Activated B cell treated with CpG ODN at 0.5 μM for 24 hours (primary cell): Measurements from ENCODE around the gene IPMK. TPM values are rescaled to one million over a fixed set of nuclear protein-coding genes. Genes with fewer than 3 reads are reported as not detected.

Experiments
- ATAC-seq: fragments of 200-7000 bp; cut with Tn5 transposase; one replicate; pipeline ENCODE4 v1.10.0; 2021; ENCODE audit warnings: low read depth, mild to moderate bottlenecking, moderate library complexity
- CTCF ChIA-PET: fragments of 350-600 bp; sonication (Branson Sonifier 250); formaldehyde crosslinking; loops from one replicate; lab custom pipeline; 2021; ENCODE audit warnings: antibody characterized with exemption; lab: Charles Lee
- POLR2A ChIA-PET: fragments of 350-600 bp; sonication (Branson Sonifier 250); formaldehyde crosslinking; loops from one replicate; lab custom pipeline; 2021; ENCODE audit warnings: antibody characterized with exemption; lab: Charles Lee
- DNase-seq: peaks from one replicate; pipeline ENCODE4 v3.0.0; 2022
- H3K27ac Mint-ChIP-seq: one replicate; pipeline ENCODE4 v1.8.0; 2020; ENCODE audit warnings: mixed read lengths
- H3K27me3 Mint-ChIP-seq: one replicate; pipeline ENCODE4 v1.8.0; 2021; ENCODE audit warnings: mixed read lengths
- H3K36me3 Mint-ChIP-seq: one replicate; pipeline ENCODE4 v1.8.0; 2021; ENCODE audit warnings: low read depth, mixed read lengths
- H3K4me1 Mint-ChIP-seq: one replicate; pipeline ENCODE4 v1.8.0; 2021; ENCODE audit warnings: mixed read lengths
- H3K4me3 Mint-ChIP-seq: one replicate; pipeline ENCODE4 v1.8.0; 2020; ENCODE audit warnings: mild to moderate bottlenecking, mixed read lengths
- H3K9me3 Mint-ChIP-seq: one replicate; pipeline ENCODE4 v1.8.0; 2020; ENCODE audit warnings: mixed read lengths
- intact Hi-C: fragments of 100-400 bp; cut with micrococcal nuclease; formaldehyde crosslinking; loops from one replicate; pipeline ENCODE4 v1.15.1; 2024
- total RNA-seq: library from RNA; stranded (reverse); gene quantifications from 2 replicates; pipeline ENCODE4 v1.2.3, GENCODE V29; 2022
- TF ChIP-seq, protein P1 (sequence below): fragments of 200-600 bp; IDR thresholded peaks from one replicate; pipeline ENCODE4 v1.8.0; 2022; ENCODE audit warnings: antibody characterized with exemption, mild to moderate bottlenecking

IPMK gene
- total RNA-seq, 1 donor from 2014 or later: 7.6 TPM

DNA sequence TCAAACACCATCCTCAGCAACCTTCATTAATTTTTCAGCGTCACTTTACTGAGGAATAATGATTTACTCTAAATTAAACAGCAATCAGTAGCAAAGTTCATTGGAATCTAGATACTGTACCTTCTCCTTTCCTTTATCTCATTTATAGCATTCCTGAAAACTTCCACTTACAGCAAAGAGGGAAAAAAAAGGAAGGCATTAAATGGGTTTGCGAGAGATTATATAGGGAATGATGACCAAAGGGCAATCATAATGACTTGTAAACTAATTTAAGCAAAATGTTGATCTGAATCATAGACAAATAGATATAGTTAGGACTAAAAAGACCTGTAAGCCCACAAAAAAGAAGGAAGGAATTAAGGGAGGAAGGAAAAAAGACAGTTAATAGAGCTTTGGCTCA is 42.0 kb downstream of the IPMK start:
- POLR2A ChIA-PET: no interaction called here
- Mint-ChIP-seq H3K27me3 (no peaks in the 10 kb centered on the region), H3K27ac (no peak overlapping the region), H3K9me3 (no peaks in the 10 kb centered on the region), H3K4me3 (no peak overlapping the region), H3K4me1 (no peaks in the 10 kb centered on the region), H3K36me3 (peaks cover 52% of the 10 kb centered on the region)
- CTCF ChIA-PET: no interaction called here
- intact Hi-C loops: loop anchor here (2.0 kb wide), 1 partner anchor 15 kb away; no protein-coding TSS in a partner anchor
- ATAC-seq (no peak), DNase-seq (no peak)
- TF ChIP-seq, protein P1, sequence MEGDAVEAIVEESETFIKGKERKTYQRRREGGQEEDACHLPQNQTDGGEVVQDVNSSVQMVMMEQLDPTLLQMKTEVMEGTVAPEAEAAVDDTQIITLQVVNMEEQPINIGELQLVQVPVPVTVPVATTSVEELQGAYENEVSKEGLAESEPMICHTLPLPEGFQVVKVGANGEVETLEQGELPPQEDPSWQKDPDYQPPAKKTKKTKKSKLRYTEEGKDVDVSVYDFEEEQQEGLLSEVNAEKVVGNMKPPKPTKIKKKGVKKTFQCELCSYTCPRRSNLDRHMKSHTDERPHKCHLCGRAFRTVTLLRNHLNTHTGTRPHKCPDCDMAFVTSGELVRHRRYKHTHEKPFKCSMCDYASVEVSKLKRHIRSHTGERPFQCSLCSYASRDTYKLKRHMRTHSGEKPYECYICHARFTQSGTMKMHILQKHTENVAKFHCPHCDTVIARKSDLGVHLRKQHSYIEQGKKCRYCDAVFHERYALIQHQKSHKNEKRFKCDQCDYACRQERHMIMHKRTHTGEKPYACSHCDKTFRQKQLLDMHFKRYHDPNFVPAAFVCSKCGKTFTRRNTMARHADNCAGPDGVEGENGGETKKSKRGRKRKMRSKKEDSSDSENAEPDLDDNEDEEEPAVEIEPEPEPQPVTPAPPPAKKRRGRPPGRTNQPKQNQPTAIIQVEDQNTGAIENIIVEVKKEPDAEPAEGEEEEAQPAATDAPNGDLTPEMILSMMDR: no peak

DNA sequence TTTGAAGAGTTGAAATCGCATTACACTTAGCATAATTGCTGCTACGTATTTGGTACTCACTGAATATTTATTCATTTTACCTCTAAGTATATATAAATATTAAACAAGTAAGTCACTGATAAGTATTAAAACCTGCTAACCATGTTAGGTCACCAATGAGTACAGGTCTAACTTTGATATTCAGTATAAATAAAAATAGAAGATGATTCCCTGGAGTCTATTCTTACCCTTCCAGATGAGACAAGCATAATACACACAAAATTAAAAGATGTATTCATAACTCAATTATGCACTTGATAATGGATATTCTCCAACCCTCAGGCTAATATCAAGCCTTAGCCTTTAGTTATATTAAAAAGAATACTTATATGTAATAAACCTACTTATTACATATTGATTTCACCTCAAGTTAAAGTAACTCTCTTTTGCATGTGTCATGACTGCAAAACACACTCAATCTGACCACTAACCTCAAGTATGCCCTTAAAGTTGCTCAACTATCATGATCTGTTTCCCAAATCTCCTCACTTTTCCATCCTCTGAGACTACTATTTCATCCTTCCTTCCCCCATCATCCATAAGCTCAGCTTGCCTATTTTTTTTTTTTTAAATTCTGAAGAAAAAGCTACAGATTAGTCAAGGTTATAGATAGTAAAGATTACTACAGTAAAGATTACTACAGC is 46.8 kb downstream of the IPMK start:
- POLR2A ChIA-PET: no interaction called here
- TF ChIP-seq, protein P1: no peak
- H3K27ac Mint-ChIP-seq: no peak overlapping the region
- H3K36me3 Mint-ChIP-seq: peaks cover 30% of the 10 kb centered on the region
- DNase-seq (no peak), ATAC-seq (no peak)
- CTCF ChIA-PET: no interaction called here
- H3K27me3 Mint-ChIP-seq: no peaks in the 10 kb centered on the region
- H3K4me3 Mint-ChIP-seq: no peak overlapping the region
- H3K9me3 Mint-ChIP-seq: no peaks in the 10 kb centered on the region
- H3K4me1 Mint-ChIP-seq: no peaks in the 10 kb centered on the region
- intact Hi-C loops: no loop called here

DNA sequence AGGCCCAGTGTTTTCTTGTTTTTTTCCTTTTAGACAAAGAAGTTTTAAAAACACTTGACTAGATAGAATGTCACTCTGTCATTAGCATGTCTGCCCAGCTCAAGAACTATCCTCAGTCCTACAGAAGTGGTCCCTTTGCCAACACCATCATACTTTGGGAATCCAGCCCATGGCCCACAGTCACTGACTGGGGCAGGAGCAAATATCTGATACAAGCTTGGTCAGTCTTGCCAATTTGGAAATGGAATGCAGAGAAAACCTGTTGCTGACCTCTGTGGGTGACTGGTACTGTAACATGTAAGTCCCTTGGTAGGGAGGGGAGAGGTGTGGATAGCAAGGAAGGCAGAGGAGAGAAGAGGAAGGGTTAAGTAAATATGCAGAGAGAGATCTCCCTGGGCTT is 47.8 kb downstream of the IPMK start:
- TF ChIP-seq, protein P1: no peak
- ATAC-seq: no peak
- Mint-ChIP-seq H3K36me3 (peaks cover 30% of the 10 kb centered on the region), H3K4me3 (no peak overlapping the region), H3K27me3 (no peaks in the 10 kb centered on the region), H3K4me1 (no peaks in the 10 kb centered on the region), H3K27ac (no peak overlapping the region), H3K9me3 (no peaks in the 10 kb centered on the region)
- CTCF ChIA-PET: no interaction called here
- no peak for DNase-seq
- intact Hi-C loops: no loop called here
- POLR2A ChIA-PET: no interaction called here

DNA sequence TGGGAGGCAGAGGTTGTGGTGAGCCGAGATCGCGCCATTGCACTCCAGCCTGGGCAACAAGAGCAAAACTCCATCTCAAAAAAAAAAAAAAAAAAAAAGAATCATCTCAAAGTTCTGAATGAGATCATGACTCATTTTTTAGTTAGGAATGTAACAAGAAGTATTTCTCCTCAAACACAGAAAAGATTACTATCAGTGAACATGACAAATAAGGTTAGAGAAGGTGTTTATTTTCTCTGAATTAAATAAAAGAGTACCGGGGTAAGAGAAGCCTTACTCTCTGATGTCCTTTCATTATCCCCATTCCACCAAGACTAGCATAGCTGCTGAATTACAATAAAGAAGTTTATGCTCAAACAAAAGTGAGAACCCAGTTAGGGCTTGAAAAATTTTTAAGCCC is 50.1 kb downstream of the IPMK start:
- ChIA-PET POLR2A (no interaction called here), CTCF (no interaction called here)
- intact Hi-C loops: no loop called here

DNA sequence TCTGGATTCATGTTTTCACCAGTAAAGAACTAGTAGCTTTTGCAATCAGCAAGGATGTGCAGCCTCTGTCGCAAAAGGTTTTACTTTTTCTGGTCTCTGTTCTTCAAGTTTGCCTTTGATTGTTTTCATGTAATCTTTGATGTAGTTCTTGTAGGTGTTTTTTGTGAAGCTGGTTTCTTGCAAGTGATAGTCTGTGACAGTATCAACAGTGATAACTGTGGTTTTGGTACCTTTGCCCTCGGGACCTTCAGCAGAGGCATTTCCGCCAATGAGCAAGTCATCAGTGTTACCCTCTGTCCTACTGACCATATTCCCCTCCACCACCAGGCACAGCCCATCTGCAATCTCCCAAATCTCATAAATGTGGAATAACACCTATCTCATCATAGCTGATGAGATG is 55.1 kb downstream of the IPMK start:
- H3K9me3 Mint-ChIP-seq: no peaks in the 10 kb centered on the region
- ATAC-seq: no peak
- H3K4me1 Mint-ChIP-seq: no peaks in the 10 kb centered on the region
- intact Hi-C loops: no loop called here
- no peaks in the 10 kb centered on the region for H3K27me3 Mint-ChIP-seq
- H3K4me3 Mint-ChIP-seq: no peak overlapping the region
- TF ChIP-seq, protein P1: no peak
- H3K36me3 Mint-ChIP-seq: peaks cover 57% of the 10 kb centered on the region
- H3K27ac Mint-ChIP-seq: no peak overlapping the region
- ChIA-PET CTCF (no interaction called here), POLR2A (no interaction called here)
- no peak for DNase-seq

More for the DNA sequence above, 50.1 kb downstream of the IPMK start:
- no peak overlapping the region for H3K4me3 Mint-ChIP-seq
- TF ChIP-seq, protein P1: no peak
- H3K9me3 Mint-ChIP-seq: no peaks in the 10 kb centered on the region
- no peaks in the 10 kb centered on the region for H3K4me1 Mint-ChIP-seq
- DNase-seq (no peak), ATAC-seq (no peak)
- H3K27me3 Mint-ChIP-seq: no peaks in the 10 kb centered on the region
- peaks cover 32% of the 10 kb centered on the region for H3K36me3 Mint-ChIP-seq
- no peak overlapping the region for H3K27ac Mint-ChIP-seq
